Natural killer cell treated with Interleukin-12 subunit alpha and Interleukin-12 subunit beta and Interleukin-15 and Interleukin-18, amount 100 ng/mL, for 72 hours (primary cell): Measurements from ENCODE around the gene NRROS. TPM values are rescaled to one million over a fixed set of nuclear protein-coding genes. Genes with fewer than 3 reads are reported as not detected.
"Not testable (repeated sequence)": the region's sequence is repeated elsewhere in the genome, so short reads cannot be mapped to it uniquely, and the experiment has no call there.

ENCODE experiments used
- ATAC-seq, 2 donors: fragments of 150-1000 bp; cut with Tn5 transposase in 1 of 2; sonication (Bioruptor Pico), chemical (Tn5 transposase) in 1 of 2; 2 replicates each; pipeline ENCODE4 v1.10.0; 2021
- DNase-seq: peaks from one replicate; pipeline ENCODE4 v3.0.0; 2022; ENCODE audit warnings: low spot score
- H3K27ac Mint-ChIP-seq, 2 donors: 1 replicate in 1 of 2; 2 replicates in 1 of 2; pipeline ENCODE4 v1.8.0; 2022; ENCODE audit warnings: mixed read lengths in 2 of 2, mild to moderate bottlenecking in 1 of 2, moderate library complexity in 1 of 2
- H3K27me3 Mint-ChIP-seq, 2 donors: 1 replicate in 1 of 2; 2 replicates in 1 of 2; pipeline ENCODE4 v1.8.0; 2022; ENCODE audit warnings: mixed read lengths in 2 of 2
- H3K36me3 Mint-ChIP-seq: one replicate; pipeline ENCODE4 v1.8.0; 2022; ENCODE audit warnings: mixed read lengths
- H3K4me1 Mint-ChIP-seq, 2 donors: 1 replicate in 1 of 2; 2 replicates in 1 of 2; pipeline ENCODE4 v1.8.0; 2022; ENCODE audit warnings: low read depth in 2 of 2, mixed read lengths in 2 of 2, mild to moderate bottlenecking in 1 of 2
- H3K4me3 Mint-ChIP-seq: one replicate; pipeline ENCODE4 v1.8.0; 2022; ENCODE audit warnings: mixed read lengths
- H3K9me3 Mint-ChIP-seq: 2 replicates; pipeline ENCODE4 v1.8.0; 2022; ENCODE audit warnings: mixed read lengths
- total RNA-seq, 2 donors: library from RNA; stranded (reverse); gene quantifications; one replicate each; pipeline ENCODE4 v1.2.3, GENCODE V29; 2022

The NRROS gene
- total RNA-seq, 2 donors from 2014 or later = 40.3 to 55.7 TPM

DNA sequence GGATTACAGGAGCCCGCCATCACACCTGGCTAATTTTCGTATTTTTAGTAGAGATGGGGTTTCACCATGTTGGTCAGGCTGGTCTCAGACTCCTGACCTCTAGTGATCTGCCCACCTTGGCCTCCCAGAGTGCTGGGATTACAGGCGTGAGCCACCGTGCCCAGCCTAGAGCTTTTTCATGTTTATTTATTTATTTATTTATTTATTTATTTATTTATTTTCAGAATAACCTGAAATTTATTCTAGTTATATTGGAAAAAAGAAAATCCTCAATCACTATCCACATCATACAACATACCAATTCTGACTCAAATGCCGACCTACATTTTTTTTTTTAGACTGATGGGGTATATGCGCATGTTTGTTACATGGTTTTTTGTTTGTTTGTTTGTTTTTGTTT is 24.3 kb upstream of the NRROS start:
- not testable (repeated sequence) for H3K27ac Mint-ChIP-seq, H3K9me3 Mint-ChIP-seq, H3K4me3 Mint-ChIP-seq, H3K27me3 Mint-ChIP-seq, DNase-seq, H3K36me3 Mint-ChIP-seq, ATAC-seq
- peaks cover 28 to 30% of the 10 kb centered on the region in 2 donors for H3K4me1 Mint-ChIP-seq

DNA sequence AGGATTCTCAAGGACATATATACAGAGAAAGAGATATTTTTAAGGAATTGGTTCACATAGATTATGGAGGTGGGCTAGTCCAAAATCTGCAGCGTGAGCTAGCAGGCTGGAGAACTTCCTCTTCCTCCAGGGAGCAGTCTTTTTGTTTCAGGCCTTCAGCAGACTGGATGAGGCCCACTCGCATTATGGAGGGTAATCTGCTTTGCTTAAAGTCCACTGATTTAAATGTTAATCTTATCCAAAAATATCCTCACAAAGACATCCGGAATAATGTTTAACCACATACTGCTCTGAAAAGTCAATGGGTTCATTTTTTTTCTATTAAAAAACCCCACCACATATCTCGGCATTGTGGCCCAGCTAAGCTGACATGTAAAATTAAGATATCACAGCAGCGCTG is 22.2 kb upstream of the NRROS start:
- H3K9me3 Mint-ChIP-seq = no peaks in the 10 kb centered on the region
- H3K4me3 Mint-ChIP-seq = no peak overlapping the region
- DNase-seq (no peak), ATAC-seq (no peak)
- peaks cover 26 to 31% of the 10 kb centered on the region in 2 donors for H3K4me1 Mint-ChIP-seq
- no peaks in the 10 kb centered on the region for H3K27me3 Mint-ChIP-seq
- no peak overlapping the region for H3K27ac Mint-ChIP-seq
- no peaks in the 10 kb centered on the region for H3K36me3 Mint-ChIP-seq

DNA sequence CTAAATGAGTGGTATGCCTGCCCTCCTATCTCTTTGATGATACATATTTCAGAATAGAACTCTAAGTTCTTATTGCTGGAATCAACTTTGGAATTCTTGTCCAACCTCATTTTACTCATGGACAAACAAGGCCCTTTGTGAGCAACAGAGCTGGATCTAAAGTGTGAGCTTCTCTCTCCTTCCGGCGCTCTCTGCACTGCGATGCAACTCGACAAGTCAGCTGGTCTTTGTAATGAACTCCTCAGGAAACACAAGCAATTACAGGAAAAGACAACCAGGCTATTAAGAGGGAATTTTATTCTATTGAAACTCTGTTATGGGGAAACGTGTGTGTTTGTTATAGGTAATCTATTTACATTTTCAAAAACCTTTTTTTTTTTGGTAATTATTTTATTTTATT is 20.3 kb upstream of the NRROS start:
- peaks cover 16 to 20% of the 10 kb centered on the region in 2 donors for H3K4me1 Mint-ChIP-seq
- ATAC-seq (no peak), DNase-seq (no peak)
- no peaks in the 10 kb centered on the region for H3K9me3 Mint-ChIP-seq
- H3K27me3 Mint-ChIP-seq = no peaks in the 10 kb centered on the region
- no peaks in the 10 kb centered on the region for H3K36me3 Mint-ChIP-seq
- peak overlapping the region; percentile 8 to 16 for H3K27ac Mint-ChIP-seq
- H3K4me3 Mint-ChIP-seq = peak overlapping the region; percentile 13

DNA sequence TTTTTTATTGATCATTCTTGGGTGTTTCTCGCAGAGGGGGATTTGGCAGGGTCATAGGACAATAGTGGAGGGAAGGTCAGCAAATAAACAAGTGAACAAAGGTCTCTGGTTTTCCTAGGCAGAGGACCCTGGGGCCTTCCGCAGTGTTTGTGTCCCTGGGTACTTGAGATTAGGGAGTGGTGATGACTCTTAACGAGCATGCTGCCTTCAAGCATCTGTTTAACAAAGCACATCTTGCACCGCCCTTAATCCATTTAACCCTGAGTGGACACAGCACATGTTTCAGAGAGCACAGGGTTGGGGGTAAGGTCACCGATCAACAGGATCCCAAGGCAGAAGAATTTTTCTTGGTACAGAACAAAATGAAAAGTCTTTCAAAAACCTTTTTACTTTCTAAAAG is 19.9 kb upstream of the NRROS start:
- not testable (repeated sequence) for H3K36me3 Mint-ChIP-seq, H3K27me3 Mint-ChIP-seq, H3K9me3 Mint-ChIP-seq, ATAC-seq, DNase-seq
- Mint-ChIP-seq H3K4me1 (peaks cover 20 to 24% of the 10 kb centered on the region in 2 donors), H3K27ac (peak overlapping the region; percentile 69 to 88), H3K4me3 (peak overlapping the region; percentile 82)

DNA sequence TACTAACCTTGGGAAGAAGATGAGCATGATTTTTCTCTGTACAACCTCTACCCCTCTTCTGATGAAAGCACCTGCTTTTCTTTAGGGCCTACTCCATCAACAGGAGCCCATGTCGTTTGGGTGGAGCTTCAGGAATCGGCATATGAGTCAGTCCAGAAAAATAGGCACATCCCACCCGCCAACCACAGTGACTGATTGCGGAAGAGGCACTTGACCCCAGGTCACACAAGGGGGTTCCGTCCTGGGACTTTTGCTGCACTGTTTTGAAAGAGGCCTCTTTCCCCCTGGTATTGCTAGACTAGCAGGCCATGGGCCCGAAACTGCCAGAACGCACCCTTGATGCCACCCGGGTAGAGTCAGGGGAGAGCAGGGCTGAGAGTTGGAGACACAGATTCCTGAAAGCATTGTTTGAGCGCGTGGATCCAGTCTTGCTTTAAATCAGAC is 19.3 kb upstream of the NRROS start:
- Mint-ChIP-seq H3K36me3 (no peaks in the 10 kb centered on the region), H3K9me3 (no peaks in the 10 kb centered on the region), H3K4me3 (peak overlapping the region; percentile 82), H3K27me3 (no peaks in the 10 kb centered on the region), H3K4me1 (peaks cover 26 to 30% of the 10 kb centered on the region in 2 donors), H3K27ac (peak overlapping the region; percentile 69 to 88)
- peak; percentile 81 for DNase-seq
- peak; percentile 91 to 92 for ATAC-seq

DNA sequence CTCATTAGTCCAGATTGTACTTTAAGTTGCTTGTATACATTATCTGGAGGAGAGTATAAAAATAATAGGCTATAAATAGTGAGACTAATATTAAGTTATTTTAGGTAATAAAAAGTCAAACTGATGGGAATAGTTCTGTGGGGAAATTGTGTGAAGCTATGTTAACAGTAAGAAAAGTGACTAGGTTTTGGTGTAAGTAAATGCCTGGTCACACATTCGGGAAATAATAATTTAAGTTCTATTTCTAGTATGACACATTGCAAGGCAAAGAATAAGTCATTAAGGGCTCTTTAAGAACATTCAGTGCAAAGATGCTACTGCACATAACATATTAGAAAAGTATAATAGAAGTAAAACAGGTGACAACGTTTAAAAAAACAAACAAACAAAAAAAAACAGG is 18.8 kb upstream of the NRROS start:
- peaks cover 30 to 35% of the 10 kb centered on the region in 2 donors for H3K4me1 Mint-ChIP-seq
- H3K9me3 Mint-ChIP-seq = no peaks in the 10 kb centered on the region
- H3K36me3 Mint-ChIP-seq = no peaks in the 10 kb centered on the region
- peak overlapping the region; percentile 69 to 88 for H3K27ac Mint-ChIP-seq
- no peak for DNase-seq
- ATAC-seq = no peak
- H3K27me3 Mint-ChIP-seq = no peaks in the 10 kb centered on the region
- peak overlapping the region; percentile 82 for H3K4me3 Mint-ChIP-seq

DNA sequence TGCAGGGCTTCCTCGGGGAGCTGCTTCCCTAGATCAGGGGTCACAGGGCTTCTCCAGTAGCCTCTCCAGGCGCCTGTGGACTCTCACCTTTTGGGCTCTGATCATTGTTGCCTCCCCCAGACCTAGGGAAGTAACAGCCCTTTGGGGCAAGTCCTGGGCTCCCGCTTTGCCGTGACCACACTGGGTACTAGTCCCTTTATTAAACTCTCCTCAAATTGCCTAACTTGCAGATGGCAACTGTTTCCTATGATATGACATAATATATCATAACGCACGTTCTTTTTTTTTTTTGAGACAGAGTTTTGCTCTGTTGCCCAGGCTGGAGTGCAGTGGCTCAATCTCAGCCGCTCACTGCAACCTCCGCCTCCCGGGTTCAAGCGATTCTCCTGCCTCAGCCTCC is 17.9 kb upstream of the NRROS start:
- H3K27me3 Mint-ChIP-seq = no peaks in the 10 kb centered on the region
- DNase-seq = no peak
- H3K4me3 Mint-ChIP-seq = no peak overlapping the region
- no peak overlapping the region for H3K27ac Mint-ChIP-seq
- peaks cover 30 to 35% of the 10 kb centered on the region in 2 donors for H3K4me1 Mint-ChIP-seq
- no peaks in the 10 kb centered on the region for H3K9me3 Mint-ChIP-seq
- H3K36me3 Mint-ChIP-seq = no peaks in the 10 kb centered on the region
- no peak for ATAC-seq

DNA sequence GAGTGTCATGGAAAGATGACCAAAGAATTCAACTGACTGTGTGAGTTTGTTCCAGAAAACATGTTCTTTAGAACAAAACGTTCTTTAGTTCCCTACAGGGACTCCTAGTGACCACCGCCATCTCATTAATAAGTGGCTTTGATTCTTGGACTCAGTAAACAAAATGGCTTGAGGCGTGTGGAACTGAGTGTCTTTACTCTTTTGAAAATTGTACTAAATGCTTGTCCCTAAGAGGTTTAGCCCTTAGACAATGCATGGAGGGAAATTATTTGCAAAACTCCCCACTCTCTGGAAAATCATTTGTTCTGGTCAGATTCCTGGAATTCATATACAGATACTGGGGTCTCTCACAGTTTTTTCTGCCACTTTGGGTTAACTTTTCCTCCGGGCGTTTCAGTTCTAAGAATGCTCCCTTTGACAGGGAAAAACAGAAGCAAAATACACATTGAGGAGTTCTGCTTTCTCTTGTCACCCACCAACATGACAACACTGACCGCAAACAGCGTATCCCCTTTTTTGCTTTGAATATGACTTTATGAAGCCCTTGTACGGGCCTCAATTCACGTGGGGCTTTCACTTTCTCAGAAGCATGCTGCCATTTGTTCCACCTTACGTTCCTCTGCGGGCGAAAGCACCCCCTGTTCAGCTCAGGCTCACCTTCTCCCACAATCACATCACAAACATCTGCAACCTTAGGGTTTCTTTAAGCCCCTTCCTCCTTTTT is 15.3 kb upstream of the NRROS start:
- peak; percentile 69 for DNase-seq
- Mint-ChIP-seq H3K9me3 (no peaks in the 10 kb centered on the region), H3K27me3 (no peaks in the 10 kb centered on the region), H3K27ac (peak overlapping the region; percentile 65 to 68), H3K4me3 (peak overlapping the region; percentile 79), H3K4me1 (peaks cover 26 to 32% of the 10 kb centered on the region in 2 donors), H3K36me3 (no peaks in the 10 kb centered on the region)
- peak; percentile 75 to 76 for ATAC-seq

DNA sequence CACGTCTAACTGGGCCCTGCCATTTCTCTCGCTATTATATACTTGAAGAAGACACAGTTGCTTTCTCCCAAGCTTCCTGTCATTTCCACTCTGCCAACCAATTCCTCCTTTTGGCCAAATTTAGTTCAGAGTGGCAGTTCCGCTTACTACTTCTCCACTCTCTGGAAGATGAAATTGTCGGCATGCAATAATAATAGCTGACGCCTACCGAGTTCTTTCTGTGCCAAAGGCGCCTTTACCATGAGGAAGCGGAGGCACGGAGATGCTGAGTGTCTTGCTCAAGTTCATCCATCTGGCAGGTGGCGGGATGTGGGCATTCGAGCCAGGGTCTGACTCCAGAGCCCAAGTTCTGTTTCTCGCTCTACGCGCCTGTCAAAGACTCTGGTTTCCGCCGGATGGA is 14.6 kb upstream of the NRROS start:
- ATAC-seq (no peak), DNase-seq (no peak)
- Mint-ChIP-seq H3K4me1 (peaks cover 29 to 35% of the 10 kb centered on the region in 2 donors), H3K27me3 (no peaks in the 10 kb centered on the region), H3K4me3 (peak overlapping the region; percentile 79), H3K27ac (peak overlapping the region; percentile 65 to 68), H3K9me3 (no peaks in the 10 kb centered on the region), H3K36me3 (no peaks in the 10 kb centered on the region)

DNA sequence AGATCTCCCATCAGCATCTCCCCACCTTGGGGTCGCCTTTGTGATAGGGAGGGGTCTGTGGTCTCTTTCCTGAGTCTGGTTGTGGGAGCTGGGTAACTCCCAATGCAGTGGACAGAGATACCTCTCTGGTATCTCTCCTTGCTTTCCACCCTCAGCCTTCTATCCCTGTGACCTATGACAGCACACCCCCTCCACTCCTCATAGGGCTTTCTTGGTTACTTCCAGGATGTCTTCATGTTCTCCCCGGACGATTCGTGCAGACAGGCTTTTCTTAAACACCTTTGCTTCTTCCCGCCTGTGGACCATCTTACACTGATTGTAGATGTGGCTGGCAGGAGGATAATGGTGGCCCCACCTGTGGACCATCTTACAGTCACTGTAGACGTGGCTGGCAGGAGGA is 14.2 kb upstream of the NRROS start:
- Mint-ChIP-seq H3K27ac (peak overlapping the region; percentile 65 to 68), H3K27me3 (no peaks in the 10 kb centered on the region), H3K4me1 (peaks cover 28 to 35% of the 10 kb centered on the region in 2 donors), H3K9me3 (no peaks in the 10 kb centered on the region), H3K36me3 (no peaks in the 10 kb centered on the region), H3K4me3 (peak overlapping the region; percentile 79)
- ATAC-seq (no peak), DNase-seq (no peak)

DNA sequence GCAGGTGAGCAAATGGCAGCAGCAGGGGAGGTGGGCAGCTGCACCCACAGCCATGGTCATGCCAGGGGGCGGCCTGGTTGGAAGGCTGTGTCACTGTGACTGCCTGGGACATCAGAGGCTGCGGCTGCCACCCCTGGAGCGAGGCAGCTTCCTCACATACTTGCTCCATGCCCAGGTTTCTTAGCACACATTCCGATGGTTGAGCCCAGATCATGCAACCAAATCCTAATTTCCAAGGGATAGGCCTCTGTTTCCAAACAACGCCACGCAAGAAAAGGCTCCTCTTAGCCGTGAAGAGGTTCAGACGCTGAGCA is 11.6 kb upstream of the NRROS start:
- no peaks in the 10 kb centered on the region for H3K36me3 Mint-ChIP-seq
- H3K4me3 Mint-ChIP-seq = no peak overlapping the region
- no peak for ATAC-seq
- no peaks in the 10 kb centered on the region for H3K27me3 Mint-ChIP-seq
- no peaks in the 10 kb centered on the region for H3K9me3 Mint-ChIP-seq
- DNase-seq = no peak
- peak overlapping the region in 1 of 2 donors; percentile 47 for H3K27ac Mint-ChIP-seq
- H3K4me1 Mint-ChIP-seq = peaks cover 41 to 50% of the 10 kb centered on the region in 2 donors

DNA sequence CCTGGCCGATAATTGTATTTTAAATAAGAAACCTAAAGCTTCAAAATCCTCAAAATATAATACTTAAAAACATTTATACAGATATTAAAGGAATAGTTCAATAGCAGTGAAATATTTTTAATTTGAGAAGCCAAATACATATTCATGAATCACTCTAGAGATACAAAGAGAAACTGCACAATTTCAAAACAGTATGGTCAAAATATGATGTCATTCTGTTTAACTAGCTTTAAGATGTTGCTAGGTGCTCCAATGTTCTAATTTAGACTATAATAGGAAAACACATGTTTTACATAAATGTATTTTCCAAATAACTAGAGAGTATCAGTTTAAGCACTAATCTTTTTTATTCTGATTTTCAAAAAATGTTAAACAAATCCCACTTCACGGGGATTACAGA is 10.3 kb upstream of the NRROS start:
- ATAC-seq (no peak), DNase-seq (no peak)
- H3K9me3 Mint-ChIP-seq = no peaks in the 10 kb centered on the region
- H3K4me1 Mint-ChIP-seq = peaks cover 52 to 62% of the 10 kb centered on the region in 2 donors
- no peaks in the 10 kb centered on the region for H3K27me3 Mint-ChIP-seq
- H3K4me3 Mint-ChIP-seq = peak overlapping the region; percentile 84
- H3K36me3 Mint-ChIP-seq = no peaks in the 10 kb centered on the region
- H3K27ac Mint-ChIP-seq = peak overlapping the region; percentile 90 to 94

DNA sequence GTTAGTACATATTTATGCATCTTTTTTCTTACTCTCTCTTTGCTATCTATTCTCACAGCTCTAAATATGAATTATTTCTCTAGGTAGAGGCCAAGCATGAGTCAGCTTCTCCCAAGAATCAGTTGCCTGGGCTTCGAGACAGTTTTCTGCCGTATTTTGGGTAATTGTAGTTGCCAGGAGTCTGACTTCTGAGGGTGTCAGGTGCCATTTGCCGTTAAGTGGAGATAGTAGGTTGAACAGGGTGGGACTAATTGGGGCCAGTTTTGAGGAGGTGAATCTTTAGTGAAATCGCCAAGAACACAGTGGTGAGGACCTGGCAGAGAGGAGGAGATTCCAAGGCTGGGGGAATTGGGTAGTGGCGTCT is 7.8 kb upstream of the NRROS start:
- Mint-ChIP-seq H3K4me1 (peaks cover 52 to 55% of the 10 kb centered on the region in 2 donors), H3K9me3 (no peaks in the 10 kb centered on the region), H3K27ac (peak overlapping the region; percentile 90 to 94), H3K4me3 (peak overlapping the region; percentile 84), H3K27me3 (no peaks in the 10 kb centered on the region), H3K36me3 (no peaks in the 10 kb centered on the region)
- ATAC-seq = no peak
- no peak for DNase-seq

DNA sequence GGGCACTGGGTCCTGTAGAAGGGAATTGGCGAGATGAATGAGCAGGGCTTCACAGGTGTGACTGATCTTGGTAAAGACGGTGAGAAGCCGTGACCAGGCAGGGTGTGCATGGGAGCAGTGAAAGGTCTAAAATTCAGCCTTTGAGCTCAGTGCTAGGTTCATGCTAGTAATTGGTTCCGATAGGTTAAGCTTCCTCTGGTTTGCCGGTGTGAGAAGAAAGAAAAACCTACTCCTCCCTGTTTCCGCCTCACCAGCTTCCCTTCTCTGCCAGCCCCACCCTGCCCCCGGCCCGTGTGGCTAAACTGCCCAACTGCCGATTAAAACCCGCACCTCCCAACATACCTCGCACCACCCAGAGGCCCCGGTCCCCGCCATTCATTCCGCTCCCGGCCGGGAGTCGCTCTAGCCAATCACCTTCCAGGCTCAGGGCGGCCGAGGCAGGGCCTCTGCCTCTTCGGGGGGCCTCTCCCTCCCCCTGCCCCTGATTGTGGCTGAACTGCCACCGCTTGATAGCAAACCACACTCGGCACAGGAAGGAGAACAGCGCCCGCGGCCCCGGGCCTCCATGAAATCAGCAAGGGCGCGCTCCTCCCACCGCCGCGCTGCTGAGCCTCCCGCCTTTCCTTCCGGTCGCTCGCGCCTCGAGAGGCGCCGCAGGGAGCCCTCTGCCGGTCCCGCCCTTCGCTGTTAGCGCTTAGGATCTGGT is 7.3 kb upstream of the NRROS start:
- DNase-seq = peak; percentile 95
- Mint-ChIP-seq H3K4me3 (peak overlapping the region; percentile 84), H3K27me3 (no peaks in the 10 kb centered on the region), H3K27ac (peak overlapping the region; percentile 90 to 94), H3K9me3 (no peaks in the 10 kb centered on the region), H3K36me3 (no peaks in the 10 kb centered on the region), H3K4me1 (peaks cover 52 to 55% of the 10 kb centered on the region in 2 donors)
- peak; percentile 93 for ATAC-seq
